GM20000 (cell line): Measurements from ENCODE around the gene AMOTL1.

Experiments
- DNase-seq: peaks from one replicate; pipeline ENCODE4 v3.0.0; 2012; ENCODE audit warnings: low spot score
- TF ChIP-seq, protein P1 (sequence below): IDR thresholded peaks from 2 replicates; pipeline ENCODE4 v1.5.1; 2012; ENCODE audit warnings: mild to moderate bottlenecking, control low read depth; ENCODE audit errors: extremely low read depth, missing control alignments

Gene AMOTL1

DNA sequence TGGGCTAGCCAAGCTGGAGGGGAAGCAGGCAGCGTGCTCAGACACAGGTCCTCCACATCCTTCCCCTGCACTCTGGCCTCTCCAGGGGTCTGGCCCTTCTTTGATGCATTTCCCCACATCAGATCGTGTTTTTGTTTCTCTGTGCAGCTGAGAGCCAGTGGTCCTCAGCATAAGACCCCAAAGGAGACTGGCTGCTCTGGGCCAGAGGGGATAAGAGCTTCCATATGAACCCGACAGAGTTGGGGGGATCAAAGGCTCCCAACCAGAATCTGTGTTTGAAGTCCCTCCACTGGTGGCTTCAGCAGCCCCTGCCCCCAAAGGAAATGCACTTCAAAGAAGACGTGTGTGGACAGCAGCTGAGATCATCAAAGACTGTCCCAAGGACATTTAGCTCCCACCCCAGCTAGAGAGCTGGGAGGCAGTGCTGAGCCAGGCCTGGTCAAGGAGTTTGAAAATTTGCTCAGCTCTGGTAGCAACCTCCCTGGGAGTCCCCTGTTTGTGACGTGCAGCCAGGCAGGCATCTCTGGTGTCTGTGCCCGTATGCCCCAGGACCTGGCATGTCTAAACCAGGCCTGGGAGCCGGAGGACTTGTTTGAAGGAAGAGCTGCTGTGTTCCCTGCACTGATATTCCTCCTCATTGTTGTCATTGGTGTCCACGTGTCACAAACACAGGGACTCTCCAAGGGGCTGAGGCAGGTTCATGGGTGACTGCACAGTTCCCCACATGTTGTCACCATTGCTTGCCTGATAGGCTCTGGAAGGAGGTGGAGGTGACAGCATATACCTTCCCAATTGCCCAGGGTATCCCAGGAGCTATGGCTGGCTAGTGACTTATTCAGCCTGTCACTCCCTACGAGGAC, 99.0 kb downstream of the AMOTL1 start:
- TF ChIP-seq, protein P1, sequence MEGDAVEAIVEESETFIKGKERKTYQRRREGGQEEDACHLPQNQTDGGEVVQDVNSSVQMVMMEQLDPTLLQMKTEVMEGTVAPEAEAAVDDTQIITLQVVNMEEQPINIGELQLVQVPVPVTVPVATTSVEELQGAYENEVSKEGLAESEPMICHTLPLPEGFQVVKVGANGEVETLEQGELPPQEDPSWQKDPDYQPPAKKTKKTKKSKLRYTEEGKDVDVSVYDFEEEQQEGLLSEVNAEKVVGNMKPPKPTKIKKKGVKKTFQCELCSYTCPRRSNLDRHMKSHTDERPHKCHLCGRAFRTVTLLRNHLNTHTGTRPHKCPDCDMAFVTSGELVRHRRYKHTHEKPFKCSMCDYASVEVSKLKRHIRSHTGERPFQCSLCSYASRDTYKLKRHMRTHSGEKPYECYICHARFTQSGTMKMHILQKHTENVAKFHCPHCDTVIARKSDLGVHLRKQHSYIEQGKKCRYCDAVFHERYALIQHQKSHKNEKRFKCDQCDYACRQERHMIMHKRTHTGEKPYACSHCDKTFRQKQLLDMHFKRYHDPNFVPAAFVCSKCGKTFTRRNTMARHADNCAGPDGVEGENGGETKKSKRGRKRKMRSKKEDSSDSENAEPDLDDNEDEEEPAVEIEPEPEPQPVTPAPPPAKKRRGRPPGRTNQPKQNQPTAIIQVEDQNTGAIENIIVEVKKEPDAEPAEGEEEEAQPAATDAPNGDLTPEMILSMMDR: no peak
- no peak for DNase-seq

DNA sequence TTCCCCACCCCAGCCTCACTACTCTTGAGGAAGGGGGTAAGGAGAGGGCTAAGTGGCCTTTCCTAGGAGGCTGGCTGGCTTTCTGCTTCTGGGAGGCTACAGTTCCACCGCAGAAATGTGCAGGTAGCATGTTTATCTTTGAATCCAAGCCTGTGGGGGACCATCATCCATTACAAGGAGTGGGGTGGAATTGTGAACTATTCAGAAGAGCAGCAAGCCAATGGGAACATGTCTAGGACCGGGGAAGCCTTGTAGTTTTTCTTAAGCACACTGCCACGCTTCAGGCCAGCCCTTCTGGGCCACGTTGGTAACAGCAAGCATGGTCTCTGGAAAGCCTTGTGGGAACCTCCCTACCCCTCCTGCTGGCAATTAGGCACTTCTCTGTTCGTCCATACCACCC, 100.3 kb downstream of the AMOTL1 start:
- TF ChIP-seq, protein P1: no peak
- no peak for DNase-seq

DNA sequence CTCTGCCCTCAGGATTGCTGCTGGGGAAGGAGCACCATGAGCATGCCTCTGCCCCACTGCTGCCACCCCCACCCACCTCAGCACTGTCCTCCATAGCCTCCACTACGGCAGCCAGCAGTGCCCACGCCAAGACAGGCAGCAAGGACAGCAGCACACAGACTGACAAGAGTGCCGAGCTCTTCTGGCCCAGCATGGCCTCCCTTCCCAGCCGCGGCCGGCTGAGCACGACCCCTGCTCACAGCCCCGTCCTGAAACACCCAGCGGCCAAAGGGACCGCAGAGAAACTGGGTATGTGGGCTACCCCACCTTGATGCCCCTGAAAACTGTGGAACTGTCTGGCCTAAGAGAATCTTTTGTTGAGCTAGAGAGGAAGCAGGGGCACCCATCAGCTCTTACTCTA, 101.0 kb downstream of the AMOTL1 start:
- DNase-seq: no peak
- TF ChIP-seq, protein P1: no peak

DNA sequence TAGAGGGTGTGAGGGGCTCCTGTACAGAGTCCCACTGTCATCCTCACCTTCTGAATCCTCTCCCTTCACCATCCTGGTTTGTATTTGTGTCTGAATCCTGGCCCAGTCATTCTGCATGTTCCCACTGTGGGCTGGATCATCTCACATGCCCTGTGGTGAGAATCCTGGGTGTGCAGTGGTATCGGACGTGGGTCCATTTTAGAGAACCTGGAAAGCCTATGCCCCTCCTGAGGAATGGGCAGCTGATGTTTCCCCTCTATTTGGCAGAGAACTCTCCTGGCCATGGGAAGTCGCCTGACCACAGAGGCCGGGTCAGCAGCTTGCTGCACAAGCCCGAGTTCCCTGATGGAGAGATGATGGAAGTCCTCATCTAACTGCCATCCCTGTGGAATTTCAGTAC, 102.3 kb downstream of the AMOTL1 start:
- no peak for DNase-seq
- TF ChIP-seq, protein P1: no peak

DNA sequence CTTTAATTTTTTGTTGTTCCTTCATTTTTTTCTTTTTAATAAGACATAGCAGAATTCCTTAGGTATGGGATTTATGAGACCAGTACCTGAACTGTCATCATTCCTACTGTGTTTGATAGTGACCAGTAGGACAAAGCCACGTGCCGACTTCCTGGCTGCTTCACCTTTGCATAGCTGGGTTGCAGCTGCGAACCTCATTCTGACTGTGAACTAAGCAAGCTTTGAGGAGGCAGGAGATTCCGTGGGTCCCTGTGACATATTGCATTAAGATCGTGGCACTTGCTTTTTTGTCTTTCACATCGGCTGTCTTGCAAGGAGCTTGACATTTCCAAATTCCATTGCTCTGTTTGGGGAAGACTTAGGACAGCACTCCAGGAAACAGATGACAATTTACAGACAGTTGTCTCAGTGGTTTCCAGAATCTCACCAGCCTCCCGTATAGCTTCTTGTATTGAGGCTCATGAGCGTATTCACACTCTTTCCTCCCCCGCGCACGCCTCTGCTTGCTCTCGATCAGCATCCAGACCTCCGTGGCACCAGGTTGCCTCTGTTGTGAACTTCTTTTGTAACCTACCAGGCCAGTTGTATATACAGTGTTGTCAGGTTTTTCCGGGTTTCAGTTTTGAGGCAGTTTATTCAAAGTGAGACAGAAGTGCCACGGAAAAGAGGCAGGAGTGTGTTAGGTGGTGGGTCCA, 103.5 kb downstream of the AMOTL1 start:
- no peak for DNase-seq
- TF ChIP-seq, protein P1: no peak

DNA sequence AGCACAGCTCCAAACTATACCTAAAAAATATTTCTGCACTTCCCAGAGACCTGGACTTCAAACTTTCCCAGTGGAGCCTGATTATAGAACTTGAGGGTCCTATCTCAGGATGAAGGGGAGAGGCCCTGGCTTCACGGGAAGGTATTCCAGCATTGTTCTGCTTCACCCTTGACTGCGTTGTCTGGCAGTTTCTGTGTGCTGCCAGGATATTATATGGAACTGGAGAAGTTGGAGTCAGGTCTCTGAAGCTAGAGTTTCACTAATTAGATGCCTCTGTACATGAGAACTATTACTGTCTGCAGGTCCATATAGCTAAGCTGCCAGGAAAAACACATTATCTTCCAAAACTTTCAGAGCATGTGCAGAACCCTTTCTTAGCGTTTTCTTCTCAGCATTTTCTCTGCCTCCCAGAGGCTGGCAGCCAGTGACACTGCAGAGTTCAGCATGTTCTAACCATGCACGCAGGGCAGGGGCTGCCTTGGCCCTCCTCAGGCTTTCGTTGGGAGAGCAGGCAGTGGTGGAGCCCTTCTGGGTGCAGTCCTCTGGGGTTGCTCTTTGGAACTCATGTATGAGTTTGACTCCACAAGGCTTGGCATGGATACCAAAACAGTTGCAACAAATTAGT, 105.9 kb downstream of the AMOTL1 start:
- DNase-seq: no peak
- TF ChIP-seq, protein P1: no peak

DNA sequence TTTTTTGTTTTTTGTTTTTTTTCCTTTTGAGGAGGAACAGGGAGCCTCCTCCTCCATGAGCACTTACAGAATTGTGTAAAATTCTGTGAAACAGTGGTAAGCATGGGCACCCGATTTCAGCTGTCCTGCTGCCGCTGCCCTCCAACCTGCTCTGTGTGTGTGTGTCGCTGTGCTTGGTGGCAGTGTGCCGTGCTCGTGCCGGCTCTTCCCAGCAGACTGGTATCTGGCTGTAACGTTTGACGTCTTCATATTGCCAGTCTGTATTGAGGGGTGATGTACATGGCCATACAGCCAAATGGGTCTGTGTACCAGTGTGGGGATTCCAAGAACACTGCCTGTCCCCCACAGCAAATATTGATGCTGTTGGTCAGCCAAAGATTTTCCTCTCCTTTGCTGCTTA, 108.1 kb downstream of the AMOTL1 start:
- TF ChIP-seq, protein P1: no peak
- DNase-seq: no peak
